ENCODE data around the gene PROSER2. TPM values are rescaled to one million over a fixed set of nuclear protein-coding genes. Genes with fewer than 3 reads are reported as not detected.

Gene PROSER2
- polyA plus RNA-seq, 2 of the 4 experiments (the other 2 are of a cell fraction), result 10.1 to 14.4 TPM

DNA sequence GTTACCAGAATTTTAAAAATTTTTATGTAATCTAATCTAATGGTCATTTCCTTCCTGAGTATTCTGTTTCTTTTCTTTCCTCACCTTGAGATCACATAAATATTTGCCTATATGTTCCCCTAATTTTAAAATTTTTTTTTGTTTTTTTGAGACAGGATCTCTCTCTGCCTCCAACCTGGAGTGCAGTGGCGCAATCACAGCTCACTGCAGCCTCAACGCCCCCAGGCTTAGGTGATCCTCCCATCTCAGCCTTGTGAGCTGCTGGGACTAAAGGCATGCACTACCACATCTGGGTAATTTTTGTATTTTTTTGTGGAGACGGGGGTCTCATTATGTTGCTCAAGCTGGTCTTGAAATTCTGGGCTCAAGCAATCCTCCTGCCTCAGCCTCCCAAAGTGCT lies 4.1 kb upstream of the PROSER2 start:
- ATAC-seq (no peak), DNase-seq (ENCODE audit: low read depth in 1 of 2, low spot score in 1 of 2) (no peak), FAIRE-seq (no peak)
- POLR2A ChIA-PET, result interaction anchor here (1.4 kb wide), 1 partner anchor 25 kb away, joined by 3 read pairs; no protein-coding TSS in a partner anchor
- Histone ChIP-seq H3K4me3 (no peak overlapping the region), H3K4me2 (no peak overlapping the region), H3K9me3 (no peaks in the 10 kb centered on the region), H3K27ac (no peak overlapping the region), H3K4me1 (peaks cover 20% of the 10 kb centered on the region)
- 57% methylated on average over 3 of the region's 3 CpGs for whole genome bisulfite sequencing (ENCODE audit: missing lambda C conversion rate)
- CTCF ChIA-PET, result interaction anchor here (0.7 to 4.9 kb wide), 19 partner anchors 11 to 168 kb away, joined by 3 to 77 read pairs (median 7); no protein-coding TSS in a partner anchor
- no peak for TF ChIP-seq RFX5 (IDR thresholded peaks at IDR 0.05)
- TF ChIP-seq CEBPB (IDR thresholded peaks at IDR 0.05), result peak in 1 of 2 experiments; percentile 54; a peak in 2 of 4 replicates
- TF ChIP-seq CBX2 (IDR thresholded peaks at IDR 0.05; ENCODE audit: borderline replicate concordance, low read depth), result no peak
- TF ChIP-seq, protein P1, sequence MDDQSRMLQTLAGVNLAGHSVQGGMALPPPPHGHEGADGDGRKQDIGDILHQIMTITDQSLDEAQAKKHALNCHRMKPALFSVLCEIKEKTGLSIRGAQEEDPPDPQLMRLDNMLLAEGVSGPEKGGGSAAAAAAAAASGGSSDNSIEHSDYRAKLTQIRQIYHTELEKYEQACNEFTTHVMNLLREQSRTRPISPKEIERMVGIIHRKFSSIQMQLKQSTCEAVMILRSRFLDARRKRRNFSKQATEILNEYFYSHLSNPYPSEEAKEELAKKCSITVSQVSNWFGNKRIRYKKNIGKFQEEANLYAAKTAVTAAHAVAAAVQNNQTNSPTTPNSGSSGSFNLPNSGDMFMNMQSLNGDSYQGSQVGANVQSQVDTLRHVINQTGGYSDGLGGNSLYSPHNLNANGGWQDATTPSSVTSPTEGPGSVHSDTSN (IDR thresholded peaks at IDR 0.05), result no peak

DNA sequence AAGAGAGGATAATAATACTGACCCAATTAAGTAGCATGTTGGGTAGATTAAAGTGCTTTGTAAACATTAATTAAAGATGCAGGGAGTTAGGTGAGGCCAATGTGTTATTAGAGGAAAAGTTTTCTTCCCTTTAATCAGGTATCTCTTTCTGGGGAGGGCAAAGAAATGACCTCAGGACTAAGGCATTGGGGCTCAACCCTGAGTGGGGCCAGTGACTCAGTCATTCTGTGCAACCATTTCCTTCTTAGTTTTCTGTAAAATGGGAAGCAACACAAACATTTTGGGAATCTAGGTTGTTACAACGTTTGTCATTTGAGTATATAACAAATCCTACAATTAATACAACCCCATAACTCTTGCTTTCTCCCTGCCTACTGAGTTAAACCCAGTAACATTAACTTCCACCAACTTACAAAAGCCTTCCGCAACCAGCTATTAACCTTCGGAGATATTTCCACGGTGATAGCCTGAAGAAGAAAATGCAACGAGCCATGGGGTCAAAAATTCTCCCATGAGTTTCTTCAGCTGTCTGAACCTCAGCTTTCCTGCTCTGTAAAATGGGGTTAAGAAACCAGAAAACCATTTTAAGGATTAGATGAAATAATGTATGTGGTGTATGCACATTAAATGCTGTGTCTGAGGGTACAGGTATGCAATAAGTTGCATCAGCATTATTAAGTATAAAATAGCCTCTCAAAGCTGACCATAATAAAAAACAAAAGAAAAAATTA lies 965 bp upstream of the PROSER2 start:
- DNase-seq (ENCODE audit: low read depth in 1 of 2, low spot score in 1 of 2), result no peak
- Histone ChIP-seq H3K4me3 (no peak overlapping the region), H3K4me1 (peaks cover 34% of the 10 kb centered on the region), H3K4me2 (peak overlapping the region; percentile 85), H3K9me3 (no peaks in the 10 kb centered on the region), H3K27ac (peak overlapping the region; percentile 92 to 93; a peak in 5 of 6 replicates)
- WGBS (ENCODE audit: missing lambda C conversion rate), result 51% methylated on average over 5 of the region's 5 CpGs
- ChIA-PET CTCF (interaction anchor here (0.6 to 4.9 kb wide), 7 partner anchors 13 to 164 kb away, joined by 3 to 77 read pairs (median 4); no protein-coding TSS in a partner anchor), POLR2A (interaction anchor here (0.6 to 1.2 kb wide), 3 partner anchors 9 to 29 kb away, joined by 3 to 4 read pairs (median 3); no protein-coding TSS in a partner anchor)
- peak; percentile 95 for TF ChIP-seq HDAC2 (IDR thresholded peaks at IDR 0.05)
- peak; percentile 93 for TF ChIP-seq KDM1A (IDR thresholded peaks at IDR 0.05; ENCODE audit: low read depth)
- peak; percentile 73; the same call in 1 of the 2 replicates for TF ChIP-seq CHD4 (IDR thresholded peaks at IDR 0.05; ENCODE audit: borderline replicate concordance)
- TF ChIP-seq, protein P2, sequence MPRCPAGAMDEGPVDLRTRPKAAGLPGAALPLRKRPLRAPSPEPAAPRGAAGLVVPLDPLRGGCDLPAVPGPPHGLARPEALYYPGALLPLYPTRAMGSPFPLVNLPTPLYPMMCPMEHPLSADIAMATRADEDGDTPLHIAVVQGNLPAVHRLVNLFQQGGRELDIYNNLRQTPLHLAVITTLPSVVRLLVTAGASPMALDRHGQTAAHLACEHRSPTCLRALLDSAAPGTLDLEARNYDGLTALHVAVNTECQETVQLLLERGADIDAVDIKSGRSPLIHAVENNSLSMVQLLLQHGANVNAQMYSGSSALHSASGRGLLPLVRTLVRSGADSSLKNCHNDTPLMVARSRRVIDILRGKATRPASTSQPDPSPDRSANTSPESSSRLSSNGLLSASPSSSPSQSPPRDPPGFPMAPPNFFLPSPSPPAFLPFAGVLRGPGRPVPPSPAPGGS (IDR thresholded peaks at IDR 0.05), result no peak
- no peak for FAIRE-seq
- ATAC-seq, result no peak

DNA sequence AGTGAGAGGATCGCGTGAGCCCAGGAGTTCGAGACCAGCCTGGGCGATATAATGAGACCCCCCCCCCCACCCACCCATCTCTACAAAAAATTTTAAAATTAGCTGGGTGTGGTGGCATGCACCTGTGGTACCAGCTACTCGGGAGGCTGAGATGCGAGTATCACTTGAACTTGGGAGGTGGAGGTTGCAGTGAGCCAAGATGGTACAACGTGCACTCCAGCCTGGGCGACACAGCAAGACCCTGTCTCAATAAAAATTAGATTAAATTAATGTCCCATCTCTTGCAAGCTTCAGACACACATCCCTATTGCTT lies 391 bp upstream of the PROSER2 start:
- FAIRE-seq, result no peak
- CTCF ChIA-PET, result interaction anchor here (0.6 to 4.9 kb wide), 4 partner anchors 13 to 121 kb away, joined by 3 to 77 read pairs (median 4); no protein-coding TSS in a partner anchor
- TF ChIP-seq JUN (IDR thresholded peaks at IDR 0.05), result no peak
- TF ChIP-seq, protein P3, sequence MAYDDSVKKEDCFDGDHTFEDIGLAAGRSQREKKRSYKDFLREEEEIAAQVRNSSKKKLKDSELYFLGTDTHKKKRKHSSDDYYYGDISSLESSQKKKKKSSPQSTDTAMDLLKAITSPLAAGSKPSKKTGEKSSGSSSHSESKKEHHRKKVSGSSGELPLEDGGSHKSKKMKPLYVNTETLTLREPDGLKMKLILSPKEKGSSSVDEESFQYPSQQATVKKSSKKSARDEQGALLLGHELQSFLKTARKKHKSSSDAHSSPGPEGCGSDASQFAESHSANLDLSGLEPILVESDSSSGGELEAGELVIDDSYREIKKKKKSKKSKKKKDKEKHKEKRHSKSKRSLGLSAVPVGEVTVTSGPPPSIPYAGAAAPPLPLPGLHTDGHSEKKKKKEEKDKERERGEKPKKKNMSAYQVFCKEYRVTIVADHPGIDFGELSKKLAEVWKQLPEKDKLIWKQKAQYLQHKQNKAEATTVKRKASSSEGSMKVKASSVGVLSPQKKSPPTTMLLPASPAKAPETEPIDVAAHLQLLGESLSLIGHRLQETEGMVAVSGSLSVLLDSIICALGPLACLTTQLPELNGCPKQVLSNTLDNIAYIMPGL (CRISPR knock-in tag; IDR thresholded peaks at IDR 0.05; ENCODE audit: borderline replicate concordance), result no peak
- TF ChIP-seq, protein P4, sequence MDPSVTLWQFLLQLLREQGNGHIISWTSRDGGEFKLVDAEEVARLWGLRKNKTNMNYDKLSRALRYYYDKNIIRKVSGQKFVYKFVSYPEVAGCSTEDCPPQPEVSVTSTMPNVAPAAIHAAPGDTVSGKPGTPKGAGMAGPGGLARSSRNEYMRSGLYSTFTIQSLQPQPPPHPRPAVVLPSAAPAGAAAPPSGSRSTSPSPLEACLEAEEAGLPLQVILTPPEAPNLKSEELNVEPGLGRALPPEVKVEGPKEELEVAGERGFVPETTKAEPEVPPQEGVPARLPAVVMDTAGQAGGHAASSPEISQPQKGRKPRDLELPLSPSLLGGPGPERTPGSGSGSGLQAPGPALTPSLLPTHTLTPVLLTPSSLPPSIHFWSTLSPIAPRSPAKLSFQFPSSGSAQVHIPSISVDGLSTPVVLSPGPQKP (IDR thresholded peaks at IDR 0.05; ENCODE audit: low read depth, low read length), result no peak
- no peak for TF ChIP-seq ZNF302 (CRISPR knock-in tag; IDR thresholded peaks at IDR 0.05)
- no peak for TF ChIP-seq FOSL2 (IDR thresholded peaks at IDR 0.05)
- no peak for TF ChIP-seq FOSL2 (CRISPR knock-in tag; IDR thresholded peaks at IDR 0.05)
- no peak for TF ChIP-seq HDAC2 (IDR thresholded peaks at IDR 0.05)
- no peak for TF ChIP-seq POLR2A (IDR thresholded peaks at IDR 0.05; ENCODE audit: low read length)
- TF ChIP-seq MAFK (IDR thresholded peaks at IDR 0.05; ENCODE audit: partially characterized antibody), result no peak
- TF ChIP-seq FOXS1 (CRISPR knock-in tag; IDR thresholded peaks at IDR 0.05), result no peak
- no peak for TF ChIP-seq CHD2 (IDR thresholded peaks at IDR 0.05; ENCODE audit: low read length, partially characterized antibody)
- no peak for DNase-seq (ENCODE audit: low read depth in 1 of 2, low spot score in 1 of 2)
- H3K4me3 ChIP-seq, result peak overlapping the region; percentile 99
- peak overlapping the region; percentile 92 to 93 for H3K27ac ChIP-seq
- POLR2A ChIA-PET, result interaction anchor here (0.6 to 1.2 kb wide), 4 partner anchors 9 to 29 kb away, joined by 3 to 4 read pairs (median 4); no protein-coding TSS in a partner anchor
- peak overlapping the region; percentile 85 for H3K4me2 ChIP-seq
- H3K9me3 ChIP-seq, result no peaks in the 10 kb centered on the region
- 31% methylated on average over 8 of the region's 8 CpGs for WGBS (ENCODE audit: missing lambda C conversion rate)
- H3K4me1 ChIP-seq, result peaks cover 34% of the 10 kb centered on the region
- no peak; a peak in 1 of 6 replicates for ATAC-seq

Data from A549 (cell line).